NK-92 (cell line): ENCODE results near the gene RABAC1.

Source experiments
- DNase-seq: peaks from one replicate; lab custom pipeline; 2025; ENCODE audit not compliant: unreplicated experiment; lab: John Stamatoyannopoulos, UW

The RABAC1 gene

GRCh38 chr19:41990028-41990427 lies 30.9 kb upstream of the RABAC1 start:
- no peak for DNase-seq

- no peak for DNase-seq
Measured at GRCh38 chr19:41988947-41989346, 29.8 kb upstream of the RABAC1 start.

GRCh38 chr19:41987141-41987860 lies 28.2 kb upstream of the RABAC1 start:
- no peak for DNase-seq

GRCh38 chr19:41984961-41985360 lies 25.8 kb upstream of the RABAC1 start:
- DNase-seq: no peak

GRCh38 chr19:41981724-41982123 lies 22.6 kb upstream of the RABAC1 start:
- DNase-seq: no peak

- DNase-seq: no peak
Measured at GRCh38 chr19:41978470-41978869, 19.3 kb upstream of the RABAC1 start.

GRCh38 chr19:41977916-41978315 lies 18.8 kb upstream of the RABAC1 start:
- no peak for DNase-seq

- no peak for DNase-seq
Measured at GRCh38 chr19:41974652-41975051, 15.5 kb upstream of the RABAC1 start.

GRCh38 chr19:41971363-41971762 lies 12.2 kb upstream of the RABAC1 start:
- DNase-seq: no peak

- DNase-seq: no peak
Measured at GRCh38 chr19:41969772-41970458, 10.8 kb upstream of the RABAC1 start.

GRCh38 chr19:41968751-41969595 lies 9.9 kb upstream of the RABAC1 start:
- no peak for DNase-seq

GRCh38 chr19:41967054-41967783 lies 8.1 kb upstream of the RABAC1 start:
- DNase-seq: no peak

GRCh38 chr19:41965106-41965505 lies 6.0 kb upstream of the RABAC1 start:
- DNase-seq: no peak

- no peak for DNase-seq
Measured at GRCh38 chr19:41960973-41961372, 1.9 kb upstream of the RABAC1 start.

- DNase-seq: no peak
Measured at GRCh38 chr19:41958367-41959055, 610 bp downstream of the RABAC1 start.

- DNase-seq: no peak
Measured at GRCh38 chr19:41957838-41958366, 1.2 kb downstream of the RABAC1 start.

- no peak for DNase-seq
Measured at GRCh38 chr19:41957161-41957837, 1.8 kb downstream of the RABAC1 start.

GRCh38 chr19:41956621-41957020 lies 2.5 kb downstream of the RABAC1 start:
- DNase-seq: no peak

GRCh38 chr19:41955521-41955920 lies 3.6 kb downstream of the RABAC1 start:
- DNase-seq: no peak

- no peak for DNase-seq
Measured at GRCh38 chr19:41951686-41952172, 7.4 kb downstream of the RABAC1 start.
